DOHH2 (cell line): ENCODE measurements around the gene ABCC2.

Experiments
- EZH2phosphoT487 ChIP-seq: fragments of 200-600 bp; sonication (generic); IDR thresholded peaks from 2 replicates; pipeline ENCODE4 v1.6.1; 2017; ENCODE audit warnings: borderline replicate concordance, mild to moderate bottlenecking, antibody characterized with exemption, low read length, moderate library complexity, mixed read lengths
- TF ChIP-seq, protein P1 (sequence below): fragments of 200-600 bp; sonication (generic); IDR thresholded peaks from one replicate; pipeline ENCODE4 v1.5.1; 2014; ENCODE audit warnings: antibody characterized with exemption, mild to moderate bottlenecking, low read depth, low read length; ENCODE audit not compliant: poor library complexity, severe bottlenecking

DNA sequence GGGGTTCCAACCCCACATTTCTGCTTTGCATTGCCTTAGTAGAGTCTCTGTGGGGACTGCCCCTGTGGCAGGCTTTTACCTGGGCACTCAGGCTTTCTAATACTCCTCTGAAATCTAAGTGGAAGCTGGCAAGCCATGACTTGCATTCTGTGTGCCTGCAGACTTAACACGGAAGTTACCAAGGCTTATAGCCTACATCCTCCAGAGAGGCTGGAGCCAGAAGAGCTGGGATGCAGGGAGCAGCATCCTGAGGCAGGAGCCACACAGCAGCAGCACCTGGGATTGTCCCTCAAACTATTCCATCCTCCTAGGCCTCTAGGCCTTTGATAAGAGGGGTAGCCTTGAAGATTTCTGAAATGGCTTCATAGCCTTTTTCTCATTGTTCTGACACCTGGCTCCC is 22.1 kb upstream of the ABCC2 start:
- TF ChIP-seq, protein P1, sequence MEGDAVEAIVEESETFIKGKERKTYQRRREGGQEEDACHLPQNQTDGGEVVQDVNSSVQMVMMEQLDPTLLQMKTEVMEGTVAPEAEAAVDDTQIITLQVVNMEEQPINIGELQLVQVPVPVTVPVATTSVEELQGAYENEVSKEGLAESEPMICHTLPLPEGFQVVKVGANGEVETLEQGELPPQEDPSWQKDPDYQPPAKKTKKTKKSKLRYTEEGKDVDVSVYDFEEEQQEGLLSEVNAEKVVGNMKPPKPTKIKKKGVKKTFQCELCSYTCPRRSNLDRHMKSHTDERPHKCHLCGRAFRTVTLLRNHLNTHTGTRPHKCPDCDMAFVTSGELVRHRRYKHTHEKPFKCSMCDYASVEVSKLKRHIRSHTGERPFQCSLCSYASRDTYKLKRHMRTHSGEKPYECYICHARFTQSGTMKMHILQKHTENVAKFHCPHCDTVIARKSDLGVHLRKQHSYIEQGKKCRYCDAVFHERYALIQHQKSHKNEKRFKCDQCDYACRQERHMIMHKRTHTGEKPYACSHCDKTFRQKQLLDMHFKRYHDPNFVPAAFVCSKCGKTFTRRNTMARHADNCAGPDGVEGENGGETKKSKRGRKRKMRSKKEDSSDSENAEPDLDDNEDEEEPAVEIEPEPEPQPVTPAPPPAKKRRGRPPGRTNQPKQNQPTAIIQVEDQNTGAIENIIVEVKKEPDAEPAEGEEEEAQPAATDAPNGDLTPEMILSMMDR: no peak
- no peak for TF ChIP-seq EZH2phosphoT487
